OCI-LY1 (cell line): Measurements from ENCODE around the gene TRPC1.

Source experiments
- H2AFZ ChIP-seq: fragments of 200-600 bp; sonication (generic), shearing (Covaris generic); 2 replicates; pipeline ENCODE4 v1.6.0; 2014; ENCODE audit warnings: antibody characterized with exemption, mild to moderate bottlenecking, low read length
- H3F3A ChIP-seq: fragments of 200-600 bp; sonication (generic), shearing (Covaris generic); 2 replicates; pipeline ENCODE4 v1.6.0; 2014; ENCODE audit warnings: mild to moderate bottlenecking, antibody characterized with exemption, low read length, moderate library complexity; ENCODE audit not compliant: insufficient read depth
- H3K27ac ChIP-seq: fragments of 200-600 bp; sonication (generic); 2 replicates; pipeline ENCODE4 v1.5.1; 2014; ENCODE audit warnings: low read length, mixed run types, mild to moderate bottlenecking, low read depth; ENCODE audit not compliant: poor library complexity, severe bottlenecking
- H3K27me3 ChIP-seq: fragments of 200-600 bp; sonication (generic); 2 replicates; pipeline ENCODE4 v1.6.0; 2014; ENCODE audit warnings: antibody characterized with exemption, mild to moderate bottlenecking, low read length, moderate library complexity; ENCODE audit not compliant: insufficient read depth
- H3K36me3 ChIP-seq: fragments of 200-600 bp; sonication (generic); 2 replicates; pipeline ENCODE4 v1.6.1; 2014; ENCODE audit warnings: mild to moderate bottlenecking, antibody characterized with exemption, low read length, moderate library complexity, mixed read lengths; ENCODE audit not compliant: insufficient read depth
- H3K4me1 ChIP-seq: fragments of 200-600 bp; sonication (generic); 2 replicates; pipeline ENCODE4 v1.5.1; 2014; ENCODE audit warnings: mild to moderate bottlenecking, low read length, moderate library complexity; ENCODE audit not compliant: insufficient read depth, severe bottlenecking
- H3K4me2 ChIP-seq: fragments of 200-600 bp; sonication (generic), shearing (Covaris generic); 2 replicates; pipeline ENCODE4 v1.6.1; 2014; ENCODE audit warnings: low read length
- H3K4me3 ChIP-seq: fragments of 200-600 bp; sonication (generic); 2 replicates; pipeline ENCODE4 v1.5.1; 2014; ENCODE audit warnings: low read length, low read depth, mild to moderate bottlenecking, mixed read lengths; ENCODE audit not compliant: poor library complexity, severe bottlenecking
- H3K79me2 ChIP-seq: fragments of 200-600 bp; shearing (Covaris generic); 2 replicates; pipeline ENCODE4 v1.6.1; 2016; ENCODE audit warnings: mixed run types, low read length, mixed read lengths; ENCODE audit not compliant: insufficient read depth
- H3K9ac ChIP-seq: fragments of 200-600 bp; sonication (generic), shearing (Covaris generic); 2 replicates; pipeline ENCODE4 v1.6.1; 2014; ENCODE audit warnings: mild to moderate bottlenecking, low read length, mixed read lengths
- H3K9me2 ChIP-seq: fragments of 200-600 bp; sonication (generic), shearing (Covaris generic); 2 replicates; pipeline ENCODE4 v1.6.1; 2014; ENCODE audit warnings: low read depth, mild to moderate bottlenecking, low read length, mixed read lengths
- H3K9me3 ChIP-seq: fragments of 200-600 bp; shearing (Covaris generic); 2 replicates; pipeline ENCODE4 v1.6.1; 2014; ENCODE audit warnings: low read length, mixed read lengths
- H4K20me1 ChIP-seq: fragments of 200-600 bp; sonication (generic), shearing (Covaris generic); 2 replicates; pipeline ENCODE4 v1.6.0; 2016; ENCODE audit warnings: mild to moderate bottlenecking, low read length; ENCODE audit not compliant: insufficient read depth
- CTCF ChIP-seq: fragments of 200-600 bp; sonication (generic), shearing (Covaris generic); IDR thresholded peaks from 2 replicates; pipeline ENCODE4 v1.5.1; 2017; ENCODE audit warnings: mild to moderate bottlenecking, antibody characterized with exemption, low read length, moderate library complexity, mixed read lengths
- EZH2 ChIP-seq: fragments of 200-600 bp; sonication (generic), shearing (Covaris generic); IDR thresholded peaks from 2 replicates; pipeline ENCODE4 v1.8.0; 2017; ENCODE audit warnings: borderline replicate concordance, mixed run types, mild to moderate bottlenecking, antibody characterized with exemption, low read length, moderate library complexity, mixed read lengths

The TRPC1 gene

GRCh38 chr3:142694225-142694624, 29.6 kb upstream of the TRPC1 start:
- H2AFZ ChIP-seq, result no peak overlapping the region
- no peak overlapping the region for H3K9ac ChIP-seq
- H3K27me3 ChIP-seq, result no peaks in the 10 kb centered on the region
- H4K20me1 ChIP-seq, result no peaks in the 10 kb centered on the region
- H3F3A ChIP-seq, result no peaks in the 10 kb centered on the region
- TF ChIP-seq CTCF (no peak), EZH2 (no peak)
- no peak overlapping the region for H3K4me2 ChIP-seq
- no peaks in the 10 kb centered on the region for H3K36me3 ChIP-seq
- no peak overlapping the region for H3K27ac ChIP-seq
- no peaks in the 10 kb centered on the region for H3K4me1 ChIP-seq
- H3K79me2 ChIP-seq, result no peaks in the 10 kb centered on the region
- no peak overlapping the region for H3K4me3 ChIP-seq
- H3K9me3 ChIP-seq, result no peaks in the 10 kb centered on the region
- H3K9me2 ChIP-seq, result no peaks in the 10 kb centered on the region

GRCh38 chr3:142705198-142705597, 18.6 kb upstream of the TRPC1 start:
- Histone ChIP-seq H3K9ac (no peak overlapping the region), H3K9me3 (no peaks in the 10 kb centered on the region), H3K27ac (no peak overlapping the region), H3K27me3 (no peaks in the 10 kb centered on the region), H3K4me3 (no peak overlapping the region), H3K9me2 (no peaks in the 10 kb centered on the region), H3K4me2 (no peak overlapping the region), H4K20me1 (no peaks in the 10 kb centered on the region), H3K79me2 (no peaks in the 10 kb centered on the region), H3K36me3 (no peaks in the 10 kb centered on the region), H3F3A (no peaks in the 10 kb centered on the region), H3K4me1 (no peaks in the 10 kb centered on the region), H2AFZ (no peak overlapping the region)
- no peak for TF ChIP-seq EZH2
- no peak for TF ChIP-seq CTCF

GRCh38 chr3:142706321-142707127, 17.3 kb upstream of the TRPC1 start:
- Histone ChIP-seq H4K20me1 (no peaks in the 10 kb centered on the region), H3K9me2 (no peaks in the 10 kb centered on the region), H3K9me3 (no peaks in the 10 kb centered on the region), H3K79me2 (no peaks in the 10 kb centered on the region), H3K36me3 (no peaks in the 10 kb centered on the region), H3K27ac (no peak overlapping the region), H3K27me3 (no peaks in the 10 kb centered on the region), H3K9ac (no peak overlapping the region), H3F3A (no peaks in the 10 kb centered on the region), H3K4me3 (no peak overlapping the region), H2AFZ (no peak overlapping the region), H3K4me1 (no peaks in the 10 kb centered on the region), H3K4me2 (no peak overlapping the region)
- no peak for TF ChIP-seq CTCF
- TF ChIP-seq EZH2, result no peak
